Right lung (tissue), 5 donors: ENCODE data around the gene PDE4B. TPM values are rescaled to one million over a fixed set of nuclear protein-coding genes. Genes with fewer than 3 reads are reported as not detected.
"Not testable (repeated sequence)": the region's sequence is repeated elsewhere in the genome, so short reads cannot be mapped to it uniquely, and the experiment has no call there.

Experiments
- DNase-seq, 2 donors: peaks; one replicate each; pipeline ENCODE4 v3.0.0-alpha.2; 2013
- polyA plus RNA-seq, 5 donors: library from polyadenylated mRNA; unstranded; fragments of 120-200 nt; gene quantifications; one replicate each; pipeline versions ENCODE4 v1.2.1 to v1.2.3, GENCODE V29; 2013; ENCODE audit warnings: inconsistent platforms in 1 of 5, low replicate concordance in 1 of 5; ENCODE audit not compliant: insufficient read length in 5 of 5, insufficient read depth in 1 of 5

Gene PDE4B
- polyA plus RNA-seq, 5 donors: 15.4 to 45.9 (median 20.2) TPM

DNA sequence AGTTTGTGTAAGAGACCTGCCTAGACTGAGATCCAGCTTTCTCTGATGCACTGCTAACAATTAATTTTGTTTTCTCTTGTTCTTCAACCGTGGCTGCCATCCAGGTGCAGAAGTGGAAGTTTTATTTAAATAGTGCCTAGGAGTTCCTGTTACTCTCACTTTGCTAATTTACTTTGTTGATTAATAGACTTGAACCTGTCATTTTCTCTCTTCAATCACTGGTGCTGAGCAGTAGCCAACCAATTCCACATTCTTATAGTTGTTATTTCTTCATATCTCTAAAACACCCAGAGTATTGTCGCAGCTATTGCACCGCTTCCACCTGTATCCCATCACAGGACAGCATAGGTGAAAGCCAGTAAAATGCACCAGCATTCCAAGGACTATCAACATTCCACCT lies 157.2 kb downstream of the PDE4B start:
- no peak for DNase-seq

DNA sequence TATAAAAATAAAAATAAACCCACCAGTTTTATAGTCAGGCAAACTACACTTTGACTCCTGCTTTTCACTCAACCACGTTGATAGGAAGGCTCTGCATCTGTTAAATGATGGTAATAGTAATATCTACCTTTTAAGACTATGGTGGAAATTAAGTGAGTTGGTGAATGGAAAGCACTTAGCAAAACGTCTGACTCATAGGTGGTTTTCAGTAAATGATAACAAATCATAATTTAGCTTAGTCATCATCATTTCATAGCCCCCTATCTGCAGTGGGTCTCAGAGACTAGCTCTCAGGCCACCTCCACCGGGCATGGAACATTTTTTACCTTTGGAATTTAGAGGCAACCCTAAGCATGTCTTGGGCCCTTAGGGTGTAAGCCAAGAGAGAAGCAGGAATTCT lies 160.0 kb downstream of the PDE4B start:
- no peak for DNase-seq

DNA sequence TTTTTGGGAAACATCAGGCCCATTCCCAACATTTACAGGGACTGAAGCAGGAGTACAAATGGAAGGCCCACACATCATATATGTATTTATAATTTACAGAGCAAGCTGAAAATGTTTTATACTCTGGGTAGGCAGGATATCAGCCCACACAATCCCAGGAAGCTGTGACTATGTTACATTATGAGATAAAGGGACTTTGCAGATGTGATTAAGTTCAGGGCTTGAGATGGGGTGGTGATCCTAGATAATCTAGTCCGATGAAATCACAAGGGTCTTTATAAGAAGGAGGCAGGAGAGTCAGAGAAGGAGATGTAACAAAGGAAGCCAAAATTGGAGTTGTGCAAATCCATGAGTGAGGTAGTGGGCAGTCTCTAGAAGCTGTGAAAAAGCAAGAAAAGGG lies 160.5 kb downstream of the PDE4B start:
- no peak for DNase-seq

DNA sequence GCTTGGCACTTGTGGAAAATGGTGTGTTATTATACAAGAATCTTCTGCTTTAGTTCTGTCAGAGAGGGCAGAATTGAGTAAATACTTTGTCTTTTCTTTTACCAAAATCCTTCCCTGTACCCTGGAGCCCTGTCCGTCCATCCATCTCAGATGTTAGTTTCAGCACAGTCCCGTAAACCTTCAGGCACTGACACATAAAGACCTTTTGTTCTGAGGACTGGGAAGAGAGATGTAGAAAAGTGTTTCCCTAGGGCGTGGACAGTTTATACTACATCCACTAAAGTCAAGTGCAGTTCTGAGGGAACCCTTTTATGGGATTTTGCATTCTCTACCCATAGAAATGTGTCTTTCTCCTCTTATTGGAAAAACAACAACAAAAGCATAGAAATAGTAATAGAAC lies 162.4 kb downstream of the PDE4B start:
- DNase-seq: no peak

DNA sequence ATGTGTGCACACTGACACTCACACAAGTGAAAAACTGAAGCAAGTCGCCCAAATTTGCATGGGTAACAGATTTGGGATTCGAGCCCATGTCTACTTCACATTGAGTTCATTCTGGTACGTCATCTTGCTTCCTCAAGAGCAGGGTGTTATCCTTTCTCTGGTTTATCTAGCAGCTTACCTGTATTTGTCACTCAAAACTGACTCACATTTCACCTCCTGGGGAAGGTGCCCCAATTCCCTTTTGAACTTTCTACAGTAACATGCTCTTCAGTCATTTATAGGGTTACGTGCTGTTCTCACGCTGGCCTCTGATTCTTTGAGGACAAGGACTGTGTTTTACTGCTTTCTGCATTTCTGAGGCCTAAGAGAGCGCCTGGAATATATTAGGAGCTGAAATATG lies 162.8 kb downstream of the PDE4B start:
- no peak for DNase-seq

GRCh38 chr1:65958561-65959350 lies 166.1 kb downstream of the PDE4B start:
- DNase-seq: peak in 1 of 2 donors; percentile 57

- no peak for DNase-seq
Observed at GRCh38 chr1:65959896-65960567, 167.3 kb downstream of the PDE4B start.

- no peak for DNase-seq
Observed at GRCh38 chr1:65963156-65963888, 170.6 kb downstream of the PDE4B start.

- DNase-seq: no peak
Observed at GRCh38 chr1:65964123-65964522, 171.4 kb downstream of the PDE4B start.

GRCh38 chr1:65965112-65965996 lies 172.7 kb downstream of the PDE4B start:
- no peak for DNase-seq

GRCh38 chr1:65967492-65967891 lies 174.8 kb downstream of the PDE4B start:
- not testable (repeated sequence) for DNase-seq

GRCh38 chr1:65971547-65971946 lies 178.9 kb downstream of the PDE4B start:
- no peak for DNase-seq

- no peak for DNase-seq
Observed at GRCh38 chr1:65975708-65976107, 183.0 kb downstream of the PDE4B start.

- DNase-seq: no peak
Observed at GRCh38 chr1:65979136-65980044, 186.7 kb downstream of the PDE4B start.

DNA sequence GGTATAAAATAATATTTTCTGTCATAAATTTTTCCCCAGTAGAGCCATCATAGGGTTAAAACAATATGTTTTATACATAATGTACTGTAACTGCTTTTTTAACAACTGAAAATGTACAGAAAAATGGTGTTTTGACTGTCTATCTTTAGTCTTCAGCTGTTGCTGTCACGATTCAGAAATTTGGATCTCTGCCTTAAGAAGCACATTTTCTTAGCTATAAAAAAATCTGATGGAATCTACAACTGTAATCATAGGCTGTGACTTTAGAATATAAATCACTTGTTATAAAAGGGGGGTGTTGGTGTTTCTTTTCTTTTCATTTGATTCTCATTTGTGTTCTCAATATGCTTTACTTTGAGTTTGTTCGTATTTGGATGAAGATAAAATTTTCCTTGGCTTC lies 187.5 kb downstream of the PDE4B start:
- no peak for DNase-seq

DNA sequence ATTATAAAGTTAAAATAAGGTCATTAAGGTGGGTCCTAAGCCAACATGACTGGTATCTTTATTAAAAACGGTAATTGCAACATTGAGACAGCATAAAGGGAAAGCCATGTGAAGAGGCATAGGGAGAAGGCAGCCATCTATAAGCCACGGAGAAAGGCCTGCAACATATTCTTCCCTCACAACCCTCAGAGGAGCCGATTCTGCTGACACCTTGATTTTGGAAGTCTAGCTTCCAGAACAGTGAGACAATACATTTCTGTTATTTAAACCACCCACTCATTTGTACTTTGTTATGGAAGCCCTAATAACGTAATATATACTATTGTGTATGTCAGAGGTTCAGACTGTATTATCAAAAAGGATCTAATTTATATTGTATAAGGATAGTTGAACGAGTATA lies 190.8 kb downstream of the PDE4B start:
- DNase-seq: no peak

GRCh38 chr1:65985393-65986066 lies 192.8 kb downstream of the PDE4B start:
- DNase-seq: no peak

GRCh38 chr1:65986146-65986545 lies 193.5 kb downstream of the PDE4B start:
- DNase-seq: no peak

DNA sequence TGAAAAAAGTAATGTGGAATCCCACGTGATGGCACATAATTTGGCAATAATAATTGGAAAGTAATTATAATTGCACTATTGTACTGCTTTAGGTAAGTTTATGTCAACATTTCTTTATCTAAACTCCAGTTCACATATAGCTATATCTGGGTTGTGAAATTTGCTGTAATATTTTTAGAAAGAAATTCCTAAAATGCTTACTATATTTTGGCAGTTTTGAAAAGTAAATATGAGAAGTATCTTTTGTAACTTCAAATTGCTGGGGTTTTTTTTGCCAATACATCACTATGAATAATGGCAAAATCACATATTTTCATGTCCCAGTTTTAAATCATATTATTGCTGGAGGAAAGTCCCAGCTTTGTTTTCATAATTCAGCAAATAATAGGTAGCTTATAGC lies 197.5 kb downstream of the PDE4B start:
- no peak for DNase-seq

- DNase-seq: no peak
Observed at GRCh38 chr1:65991694-65992093, 199.0 kb downstream of the PDE4B start.
